PFSK-1 (cell line): ENCODE results near the gene WDFY2.

Experiments used
- POLR2AphosphoS5 ChIP-seq: IDR thresholded peaks from 2 replicates; pipeline ENCODE4 v1.6.1; 2012; ENCODE audit warnings: low read depth, mild to moderate bottlenecking, control low read depth, low read length, moderate library complexity
- SIN3A ChIP-seq: IDR thresholded peaks from 2 replicates; pipeline ENCODE4 v1.6.1; 2012; ENCODE audit warnings: mild to moderate bottlenecking, low read length, moderate library complexity, borderline replicate concordance; ENCODE audit not compliant: insufficient read depth
- TAF1 ChIP-seq: IDR thresholded peaks from 2 replicates; pipeline ENCODE4 v1.6.1; 2012; ENCODE audit warnings: low read length, control low read depth, borderline replicate concordance; ENCODE audit not compliant: insufficient read depth
- TF ChIP-seq, protein P1 (sequence below), 2 experiments: IDR thresholded peaks; 2 replicates each; pipeline versions ENCODE4 v1.6.1 to v1.8.0; 2011 to 2012; ENCODE audit warnings: low read depth in 2 of 2, low read length in 2 of 2, control low read depth in 1 of 2, inconsistent platforms in 1 of 2, mild to moderate bottlenecking in 1 of 2, moderate library complexity in 1 of 2; ENCODE audit not compliant: insufficient read depth in 1 of 2

DNA sequence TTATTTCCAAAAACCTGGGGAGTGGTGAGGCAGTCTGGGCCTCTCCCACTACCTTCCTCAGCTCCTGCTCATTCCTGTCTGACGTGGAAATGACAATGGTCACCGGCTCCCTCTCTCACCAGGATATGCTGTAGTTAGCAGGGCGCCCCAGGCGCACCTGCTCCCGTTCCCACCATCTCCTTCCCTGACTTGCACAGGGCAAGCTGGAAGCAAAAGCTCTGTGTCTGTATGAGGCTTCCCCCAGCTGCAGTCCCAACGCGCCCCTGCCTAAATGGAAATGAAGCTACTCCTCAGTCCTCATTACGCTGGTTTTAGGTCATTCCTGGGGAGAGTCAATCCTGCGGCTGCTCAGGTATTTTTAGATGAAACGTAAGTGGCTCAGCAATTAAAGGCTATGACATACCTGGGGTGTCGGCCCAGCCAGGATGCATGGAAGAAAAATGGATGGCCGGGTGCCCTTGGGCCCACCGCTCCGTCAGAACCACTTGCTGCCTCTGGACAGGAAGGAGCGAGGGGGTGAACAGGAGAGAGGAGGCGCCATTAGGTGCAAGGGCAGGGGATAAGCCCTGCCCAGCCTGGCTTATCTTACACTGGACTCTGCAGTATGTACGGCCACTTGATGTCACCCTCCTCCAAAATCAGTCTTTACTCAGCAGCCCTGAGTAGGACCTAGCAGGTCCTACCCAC is 187.3 kb downstream of the WDFY2 start:
- TF ChIP-seq POLR2AphosphoS5 (no peak), TAF1 (no peak), SIN3A (no peak)
- TF ChIP-seq, protein P1, sequence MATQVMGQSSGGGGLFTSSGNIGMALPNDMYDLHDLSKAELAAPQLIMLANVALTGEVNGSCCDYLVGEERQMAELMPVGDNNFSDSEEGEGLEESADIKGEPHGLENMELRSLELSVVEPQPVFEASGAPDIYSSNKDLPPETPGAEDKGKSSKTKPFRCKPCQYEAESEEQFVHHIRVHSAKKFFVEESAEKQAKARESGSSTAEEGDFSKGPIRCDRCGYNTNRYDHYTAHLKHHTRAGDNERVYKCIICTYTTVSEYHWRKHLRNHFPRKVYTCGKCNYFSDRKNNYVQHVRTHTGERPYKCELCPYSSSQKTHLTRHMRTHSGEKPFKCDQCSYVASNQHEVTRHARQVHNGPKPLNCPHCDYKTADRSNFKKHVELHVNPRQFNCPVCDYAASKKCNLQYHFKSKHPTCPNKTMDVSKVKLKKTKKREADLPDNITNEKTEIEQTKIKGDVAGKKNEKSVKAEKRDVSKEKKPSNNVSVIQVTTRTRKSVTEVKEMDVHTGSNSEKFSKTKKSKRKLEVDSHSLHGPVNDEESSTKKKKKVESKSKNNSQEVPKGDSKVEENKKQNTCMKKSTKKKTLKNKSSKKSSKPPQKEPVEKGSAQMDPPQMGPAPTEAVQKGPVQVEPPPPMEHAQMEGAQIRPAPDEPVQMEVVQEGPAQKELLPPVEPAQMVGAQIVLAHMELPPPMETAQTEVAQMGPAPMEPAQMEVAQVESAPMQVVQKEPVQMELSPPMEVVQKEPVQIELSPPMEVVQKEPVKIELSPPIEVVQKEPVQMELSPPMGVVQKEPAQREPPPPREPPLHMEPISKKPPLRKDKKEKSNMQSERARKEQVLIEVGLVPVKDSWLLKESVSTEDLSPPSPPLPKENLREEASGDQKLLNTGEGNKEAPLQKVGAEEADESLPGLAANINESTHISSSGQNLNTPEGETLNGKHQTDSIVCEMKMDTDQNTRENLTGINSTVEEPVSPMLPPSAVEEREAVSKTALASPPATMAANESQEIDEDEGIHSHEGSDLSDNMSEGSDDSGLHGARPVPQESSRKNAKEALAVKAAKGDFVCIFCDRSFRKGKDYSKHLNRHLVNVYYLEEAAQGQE (IDR thresholded peaks at IDR 0.05; ENCODE audit: insufficient read depth in 1 of 2, low read depth in 2 of 2, low read length in 2 of 2): no peak
